ENCODE data around the gene MUC6. TPM values are rescaled to one million over a fixed set of nuclear protein-coding genes. Genes with fewer than 3 reads are reported as not detected.

The MUC6 gene
- total RNA-seq, 1 donor from 2014 or later: not detected

GRCh38 chr11:1072116-1072820 is 35.8 kb upstream of the MUC6 start:
- no peak overlapping the region for H3K27ac Mint-ChIP-seq (ENCODE audit: unreplicated experiment)
- H3K27me3 Mint-ChIP-seq (ENCODE audit: unreplicated experiment): peaks cover 13% of the 10 kb centered on the region
- DNase-seq (ENCODE audit: extremely low spot score, unreplicated experiment): no peak

GRCh38 chr11:1071571-1072115 is 35.1 kb upstream of the MUC6 start:
- Mint-ChIP-seq H3K27ac (ENCODE audit: unreplicated experiment) (no peak overlapping the region), H3K4me3 (ENCODE audit: unreplicated experiment) (no peak overlapping the region), H3K36me3 (ENCODE audit: unreplicated experiment) (no peaks in the 10 kb centered on the region), H3K4me1 (ENCODE audit: unreplicated experiment) (peaks cover 2% of the 10 kb centered on the region), H3K27me3 (ENCODE audit: unreplicated experiment) (peaks cover 19% of the 10 kb centered on the region), H3K9me3 (ENCODE audit: unreplicated experiment) (no peaks in the 10 kb centered on the region)
- no peak for DNase-seq (ENCODE audit: extremely low spot score, unreplicated experiment)
- TF ChIP-seq CTCF (IDR thresholded peaks at IDR 0.05): no peak

More at GRCh38 chr11:1072116-1072820, 35.8 kb upstream of the MUC6 start:
- Mint-ChIP-seq H3K36me3 (ENCODE audit: unreplicated experiment) (no peaks in the 10 kb centered on the region), H3K4me3 (ENCODE audit: unreplicated experiment) (no peak overlapping the region), H3K4me1 (ENCODE audit: unreplicated experiment) (peaks cover 2% of the 10 kb centered on the region), H3K9me3 (ENCODE audit: unreplicated experiment) (no peaks in the 10 kb centered on the region)
- TF ChIP-seq CTCF (IDR thresholded peaks at IDR 0.05): no peak

- Mint-ChIP-seq H3K27ac (ENCODE audit: unreplicated experiment) (no peak overlapping the region), H3K4me1 (ENCODE audit: unreplicated experiment) (peaks cover 2% of the 10 kb centered on the region)
- no peak for DNase-seq (ENCODE audit: extremely low spot score, unreplicated experiment)
Measured at GRCh38 chr11:1070594-1071462, 34.3 kb upstream of the MUC6 start.

GRCh38 chr11:1069740-1070139 is 33.2 kb upstream of the MUC6 start:
- Mint-ChIP-seq H3K36me3 (ENCODE audit: unreplicated experiment) (no peaks in the 10 kb centered on the region), H3K4me3 (ENCODE audit: unreplicated experiment) (no peak overlapping the region)

More at GRCh38 chr11:1070594-1071462, 34.3 kb upstream of the MUC6 start:
- Mint-ChIP-seq H3K4me3 (ENCODE audit: unreplicated experiment) (no peak overlapping the region), H3K27me3 (ENCODE audit: unreplicated experiment) (peaks cover 23% of the 10 kb centered on the region), H3K36me3 (ENCODE audit: unreplicated experiment) (no peaks in the 10 kb centered on the region), H3K9me3 (ENCODE audit: unreplicated experiment) (no peaks in the 10 kb centered on the region)
- TF ChIP-seq CTCF (IDR thresholded peaks at IDR 0.05): no peak

More at GRCh38 chr11:1069740-1070139, 33.2 kb upstream of the MUC6 start:
- Mint-ChIP-seq H3K27ac (ENCODE audit: unreplicated experiment) (no peak overlapping the region), H3K4me1 (ENCODE audit: unreplicated experiment) (peaks cover 2% of the 10 kb centered on the region), H3K27me3 (ENCODE audit: unreplicated experiment) (peaks cover 27% of the 10 kb centered on the region), H3K9me3 (ENCODE audit: unreplicated experiment) (no peaks in the 10 kb centered on the region)
- DNase-seq (ENCODE audit: extremely low spot score, unreplicated experiment): no peak
- no peak for TF ChIP-seq CTCF (IDR thresholded peaks at IDR 0.05)

All from osteocyte (in vitro differentiated cells).